ENCODE data around the gene BAAT. TPM values are rescaled to one million over a fixed set of nuclear protein-coding genes. Genes with fewer than 3 reads are reported as not detected.

Gene BAAT
- total RNA-seq, 1 experiment from 2014 or later, result 0.17 TPM

DNA sequence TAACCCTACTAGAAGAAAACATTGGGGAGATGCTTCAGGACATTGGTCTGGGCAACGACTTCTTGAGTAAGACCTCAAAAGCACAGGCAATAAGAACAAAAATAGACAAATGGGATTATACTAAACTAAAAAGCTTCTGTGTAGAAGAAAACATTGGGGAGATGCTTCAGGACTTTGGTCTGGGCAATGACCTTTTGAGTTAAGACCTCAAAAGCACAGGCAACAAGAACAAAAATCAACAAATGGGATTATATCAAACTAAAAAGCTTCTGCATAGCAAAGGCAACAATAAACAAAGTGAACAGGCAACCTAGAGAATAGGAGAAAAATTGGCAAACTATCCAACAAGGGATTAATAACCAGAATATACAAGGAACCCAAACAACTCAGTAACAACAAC, 9.9 kb upstream of the BAAT start:
- H3K4me1 Mint-ChIP-seq, result peaks cover 22% of the 10 kb centered on the region
- H3K4me3 Mint-ChIP-seq, result no peak overlapping the region
- DNase-seq (ENCODE audit: low spot score), result no peak
- no peaks in the 10 kb centered on the region for H3K27me3 Mint-ChIP-seq (ENCODE audit: low read depth)
- TF ChIP-seq, protein P1, sequence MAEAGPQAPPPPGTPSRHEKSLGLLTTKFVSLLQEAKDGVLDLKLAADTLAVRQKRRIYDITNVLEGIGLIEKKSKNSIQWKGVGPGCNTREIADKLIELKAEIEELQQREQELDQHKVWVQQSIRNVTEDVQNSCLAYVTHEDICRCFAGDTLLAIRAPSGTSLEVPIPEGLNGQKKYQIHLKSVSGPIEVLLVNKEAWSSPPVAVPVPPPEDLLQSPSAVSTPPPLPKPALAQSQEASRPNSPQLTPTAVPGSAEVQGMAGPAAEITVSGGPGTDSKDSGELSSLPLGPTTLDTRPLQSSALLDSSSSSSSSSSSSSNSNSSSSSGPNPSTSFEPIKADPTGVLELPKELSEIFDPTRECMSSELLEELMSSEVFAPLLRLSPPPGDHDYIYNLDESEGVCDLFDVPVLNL (CRISPR knock-in tag; IDR thresholded peaks at IDR 0.05; ENCODE audit: borderline replicate concordance, low read depth), result no peak
- TF ChIP-seq, protein P2, sequence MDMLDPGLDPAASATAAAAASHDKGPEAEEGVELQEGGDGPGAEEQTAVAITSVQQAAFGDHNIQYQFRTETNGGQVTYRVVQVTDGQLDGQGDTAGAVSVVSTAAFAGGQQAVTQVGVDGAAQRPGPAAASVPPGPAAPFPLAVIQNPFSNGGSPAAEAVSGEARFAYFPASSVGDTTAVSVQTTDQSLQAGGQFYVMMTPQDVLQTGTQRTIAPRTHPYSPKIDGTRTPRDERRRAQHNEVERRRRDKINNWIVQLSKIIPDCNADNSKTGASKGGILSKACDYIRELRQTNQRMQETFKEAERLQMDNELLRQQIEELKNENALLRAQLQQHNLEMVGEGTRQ (CRISPR knock-in tag; IDR thresholded peaks at IDR 0.05), result no peak
- TF ChIP-seq ELF4 (CRISPR knock-in tag; IDR thresholded peaks at IDR 0.05; ENCODE audit: low read depth) (no peak), SMAD3 (CRISPR knock-in tag; IDR thresholded peaks at IDR 0.05; ENCODE audit: borderline replicate concordance) (no peak), ZNF423 (CRISPR knock-in tag; IDR thresholded peaks at IDR 0.05) (no peak), NR2C2 (CRISPR knock-in tag; IDR thresholded peaks at IDR 0.05) (no peak), EMX1 (CRISPR knock-in tag; IDR thresholded peaks at IDR 0.05) (no peak), NR3C1 (CRISPR knock-in tag; conservative IDR thresholded peaks at IDR 0.05; ENCODE audit: low read depth) (no peak), ZNF138 (CRISPR knock-in tag; conservative IDR thresholded peaks at IDR 0.05) (no peak), JUN (CRISPR knock-in tag; IDR thresholded peaks at IDR 0.05) (no peak), IRF2 (CRISPR knock-in tag; IDR thresholded peaks at IDR 0.05; ENCODE audit: borderline replicate concordance, low read depth) (no peak), ZNF416 (CRISPR knock-in tag; IDR thresholded peaks at IDR 0.05) (no peak), TEAD4 (CRISPR knock-in tag; IDR thresholded peaks at IDR 0.05) (no peak), SP1 (CRISPR knock-in tag; conservative IDR thresholded peaks at IDR 0.05) (no peak)
- TF ChIP-seq, protein P3, sequence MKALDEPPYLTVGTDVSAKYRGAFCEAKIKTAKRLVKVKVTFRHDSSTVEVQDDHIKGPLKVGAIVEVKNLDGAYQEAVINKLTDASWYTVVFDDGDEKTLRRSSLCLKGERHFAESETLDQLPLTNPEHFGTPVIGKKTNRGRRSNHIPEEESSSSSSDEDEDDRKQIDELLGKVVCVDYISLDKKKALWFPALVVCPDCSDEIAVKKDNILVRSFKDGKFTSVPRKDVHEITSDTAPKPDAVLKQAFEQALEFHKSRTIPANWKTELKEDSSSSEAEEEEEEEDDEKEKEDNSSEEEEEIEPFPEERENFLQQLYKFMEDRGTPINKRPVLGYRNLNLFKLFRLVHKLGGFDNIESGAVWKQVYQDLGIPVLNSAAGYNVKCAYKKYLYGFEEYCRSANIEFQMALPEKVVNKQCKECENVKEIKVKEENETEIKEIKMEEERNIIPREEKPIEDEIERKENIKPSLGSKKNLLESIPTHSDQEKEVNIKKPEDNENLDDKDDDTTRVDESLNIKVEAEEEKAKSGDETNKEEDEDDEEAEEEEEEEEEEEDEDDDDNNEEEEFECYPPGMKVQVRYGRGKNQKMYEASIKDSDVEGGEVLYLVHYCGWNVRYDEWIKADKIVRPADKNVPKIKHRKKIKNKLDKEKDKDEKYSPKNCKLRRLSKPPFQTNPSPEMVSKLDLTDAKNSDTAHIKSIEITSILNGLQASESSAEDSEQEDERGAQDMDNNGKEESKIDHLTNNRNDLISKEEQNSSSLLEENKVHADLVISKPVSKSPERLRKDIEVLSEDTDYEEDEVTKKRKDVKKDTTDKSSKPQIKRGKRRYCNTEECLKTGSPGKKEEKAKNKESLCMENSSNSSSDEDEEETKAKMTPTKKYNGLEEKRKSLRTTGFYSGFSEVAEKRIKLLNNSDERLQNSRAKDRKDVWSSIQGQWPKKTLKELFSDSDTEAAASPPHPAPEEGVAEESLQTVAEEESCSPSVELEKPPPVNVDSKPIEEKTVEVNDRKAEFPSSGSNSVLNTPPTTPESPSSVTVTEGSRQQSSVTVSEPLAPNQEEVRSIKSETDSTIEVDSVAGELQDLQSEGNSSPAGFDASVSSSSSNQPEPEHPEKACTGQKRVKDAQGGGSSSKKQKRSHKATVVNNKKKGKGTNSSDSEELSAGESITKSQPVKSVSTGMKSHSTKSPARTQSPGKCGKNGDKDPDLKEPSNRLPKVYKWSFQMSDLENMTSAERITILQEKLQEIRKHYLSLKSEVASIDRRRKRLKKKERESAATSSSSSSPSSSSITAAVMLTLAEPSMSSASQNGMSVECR (CRISPR knock-in tag; IDR thresholded peaks at IDR 0.05; ENCODE audit: borderline replicate concordance), result no peak
- TF ChIP-seq, protein P4, sequence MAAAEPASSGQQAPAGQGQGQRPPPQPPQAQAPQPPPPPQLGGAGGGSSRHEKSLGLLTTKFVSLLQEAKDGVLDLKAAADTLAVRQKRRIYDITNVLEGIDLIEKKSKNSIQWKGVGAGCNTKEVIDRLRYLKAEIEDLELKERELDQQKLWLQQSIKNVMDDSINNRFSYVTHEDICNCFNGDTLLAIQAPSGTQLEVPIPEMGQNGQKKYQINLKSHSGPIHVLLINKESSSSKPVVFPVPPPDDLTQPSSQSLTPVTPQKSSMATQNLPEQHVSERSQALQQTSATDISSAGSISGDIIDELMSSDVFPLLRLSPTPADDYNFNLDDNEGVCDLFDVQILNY (CRISPR knock-in tag; IDR thresholded peaks at IDR 0.05), result no peak
- TF ChIP-seq, protein P5, sequence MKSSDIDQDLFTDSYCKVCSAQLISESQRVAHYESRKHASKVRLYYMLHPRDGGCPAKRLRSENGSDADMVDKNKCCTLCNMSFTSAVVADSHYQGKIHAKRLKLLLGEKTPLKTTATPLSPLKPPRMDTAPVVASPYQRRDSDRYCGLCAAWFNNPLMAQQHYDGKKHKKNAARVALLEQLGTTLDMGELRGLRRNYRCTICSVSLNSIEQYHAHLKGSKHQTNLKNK (CRISPR knock-in tag; IDR thresholded peaks at IDR 0.05), result no peak
- H3K9me3 Mint-ChIP-seq, result peaks cover 32% of the 10 kb centered on the region
- ChIA-PET CTCF (no interaction called here), POLR2A (no interaction called here)
- peaks cover 64% of the 10 kb centered on the region for H3K36me3 Mint-ChIP-seq
- ATAC-seq, result no peak
- no peak overlapping the region for H3K27ac Mint-ChIP-seq

DNA sequence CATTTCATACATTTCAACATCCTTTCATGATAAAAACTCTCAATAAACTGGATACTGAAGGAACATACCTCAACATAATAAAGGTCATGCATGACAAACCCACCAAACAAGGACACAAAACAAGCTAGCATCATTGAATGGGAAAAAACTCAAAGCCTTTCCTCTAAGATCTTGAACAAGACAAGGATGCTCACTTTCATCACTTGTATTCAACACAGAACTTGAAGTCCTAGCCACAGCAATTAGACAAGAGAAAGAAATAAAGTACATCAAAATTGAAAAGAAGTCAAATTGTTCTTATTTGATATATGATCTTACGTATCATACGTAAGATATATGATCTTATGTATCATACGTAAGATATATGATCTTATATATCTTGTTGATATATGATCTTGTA, 8.3 kb upstream of the BAAT start:
- peaks cover 32% of the 10 kb centered on the region for H3K9me3 Mint-ChIP-seq
- DNase-seq (ENCODE audit: low spot score), result no peak
- H3K27me3 Mint-ChIP-seq (ENCODE audit: low read depth), result no peaks in the 10 kb centered on the region
- peaks cover 73% of the 10 kb centered on the region for H3K36me3 Mint-ChIP-seq
- ChIA-PET POLR2A (no interaction called here), CTCF (no interaction called here)
- H3K4me1 Mint-ChIP-seq, result peaks cover 25% of the 10 kb centered on the region
- no peak for TF ChIP-seq ZBTB21 (CRISPR knock-in tag; IDR thresholded peaks at IDR 0.05; ENCODE audit: borderline replicate concordance)
- TF ChIP-seq, protein P4 (CRISPR knock-in tag; IDR thresholded peaks at IDR 0.05), result no peak
- no peak for TF ChIP-seq TCF7 (CRISPR knock-in tag; IDR thresholded peaks at IDR 0.05; ENCODE audit: low read depth)
- TF ChIP-seq, protein P6, sequence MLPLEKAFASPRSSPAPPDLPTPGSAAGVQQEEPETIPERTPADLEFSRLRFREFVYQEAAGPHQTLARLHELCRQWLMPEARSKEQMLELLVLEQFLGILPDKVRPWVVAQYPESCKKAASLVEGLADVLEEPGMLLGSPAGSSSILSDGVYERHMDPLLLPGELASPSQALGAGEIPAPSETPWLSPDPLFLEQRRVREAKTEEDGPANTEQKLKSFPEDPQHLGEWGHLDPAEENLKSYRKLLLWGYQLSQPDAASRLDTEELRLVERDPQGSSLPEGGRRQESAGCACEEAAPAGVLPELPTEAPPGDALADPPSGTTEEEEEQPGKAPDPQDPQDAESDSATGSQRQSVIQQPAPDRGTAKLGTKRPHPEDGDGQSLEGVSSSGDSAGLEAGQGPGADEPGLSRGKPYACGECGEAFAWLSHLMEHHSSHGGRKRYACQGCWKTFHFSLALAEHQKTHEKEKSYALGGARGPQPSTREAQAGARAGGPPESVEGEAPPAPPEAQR (CRISPR knock-in tag; IDR thresholded peaks at IDR 0.05), result no peak
- no peak for TF ChIP-seq ZNF396 (CRISPR knock-in tag; IDR thresholded peaks at IDR 0.05; ENCODE audit: borderline replicate concordance)
- TF ChIP-seq TEAD4 (CRISPR knock-in tag; IDR thresholded peaks at IDR 0.05), result no peak
- no peak overlapping the region for H3K27ac Mint-ChIP-seq
- no peak for ATAC-seq
- no peak overlapping the region for H3K4me3 Mint-ChIP-seq

Measured in WTC11 (cell line).